Liver (tissue), 3 donors: ENCODE measurements around the gene ERICH4.

Experiments used
- CTCF ChIP-seq: fragments of 150-350 bp; IDR thresholded peaks from 2 replicates; pipeline ENCODE4 v1.5.1; 2017; ENCODE audit warnings: improper control_type of control experiment, low read depth, low read length; ENCODE audit not compliant: missing input control
- FOXA1 ChIP-seq: IDR thresholded peaks from 2 replicates; pipeline ENCODE4 v1.6.1; 2016; ENCODE audit warnings: antibody characterized with exemption
- GABPA ChIP-seq, 2 donors: IDR thresholded peaks in 1 of 2; conservative IDR thresholded peaks in 1 of 2; 2 replicates each; pipeline ENCODE4 v1.6.1; 2016; ENCODE audit warnings: antibody characterized with exemption in 2 of 2, mild to moderate bottlenecking in 1 of 2, moderate library complexity in 1 of 2
- HNF4A ChIP-seq, 2 donors: conservative IDR thresholded peaks; 2 replicates each; pipeline ENCODE4 v1.6.1; 2016; ENCODE audit warnings: antibody characterized with exemption in 2 of 2, mild to moderate bottlenecking in 2 of 2
- TAF1 ChIP-seq: conservative IDR thresholded peaks from 2 replicates; pipeline ENCODE4 v1.6.1; 2016; ENCODE audit warnings: antibody characterized with exemption, mild to moderate bottlenecking
- donor health status: healthy.
- donor health status: healthy.

DNA sequence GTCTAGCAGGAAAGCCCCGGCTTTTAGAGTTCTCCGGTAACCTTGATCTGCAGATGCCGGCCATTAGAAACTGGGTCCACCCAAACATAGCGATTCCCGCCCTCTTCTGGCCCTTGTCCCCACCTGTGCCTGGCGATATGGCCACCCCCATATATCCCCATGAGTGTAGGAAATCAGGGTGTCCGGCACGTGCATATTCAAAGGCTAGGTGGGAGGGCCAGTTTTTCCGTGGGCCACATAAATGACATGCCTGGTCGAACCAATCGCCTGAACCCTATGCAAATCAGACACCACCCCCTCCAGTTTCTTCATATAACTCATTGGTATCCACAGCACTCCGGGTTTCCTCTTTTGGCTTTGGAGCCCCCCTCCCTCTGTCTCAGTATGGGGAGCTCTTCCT, 37.4 kb downstream of the ERICH4 start:
- no peak for TF ChIP-seq TAF1
- TF ChIP-seq CTCF, result no peak
- no peak for TF ChIP-seq HNF4A (conservative IDR thresholded peaks at IDR 0.05)
- TF ChIP-seq GABPA (IDR thresholded peaks at IDR 0.05 in 1 of 2, conservative IDR thresholded peaks at IDR 0.05 in 1 of 2), result no peak
- TF ChIP-seq FOXA1, result no peak
